Measurements from ENCODE around the gene TCERG1L.

Gene TCERG1L

DNA sequence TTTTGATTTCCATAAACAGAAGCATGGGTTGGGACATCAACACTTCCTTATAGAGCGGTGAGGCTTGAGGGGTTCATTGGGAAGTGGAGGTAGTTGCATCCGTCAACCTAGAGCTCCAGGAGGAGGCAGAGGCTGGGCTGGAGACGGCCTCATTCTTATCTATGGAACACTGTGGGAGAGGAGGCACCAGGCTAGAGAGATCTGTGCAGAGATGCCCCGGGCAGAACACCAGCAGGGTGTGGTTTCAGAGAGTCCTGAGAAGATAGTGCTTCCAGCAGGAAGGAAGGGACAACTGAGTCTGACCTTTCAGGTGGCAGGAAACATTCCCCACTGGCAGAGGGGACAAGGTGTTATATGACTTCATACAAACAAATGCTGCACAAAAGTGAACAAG, 56.7 kb downstream of the TCERG1L start:
- H3K27ac ChIP-seq (ENCODE audit: low read length) = no peak overlapping the region
- H3K27me3 ChIP-seq (ENCODE audit: low read depth, low read length) = peaks cover 18% of the 10 kb centered on the region
- H3K4me1 ChIP-seq (ENCODE audit: control insufficient read depth in 1 of 2, insufficient read depth in 2 of 2, low read length in 2 of 2) = no peaks in the 10 kb centered on the region
- no peak overlapping the region for H3K4me3 ChIP-seq (ENCODE audit: low read depth in 1 of 2, low read length in 2 of 2)
- H3K36me3 ChIP-seq (ENCODE audit: control insufficient read depth in 1 of 2, insufficient read depth in 2 of 2, low read length in 2 of 2) = no peaks in the 10 kb centered on the region
- no peaks in the 10 kb centered on the region for H3K9me3 ChIP-seq (ENCODE audit: control insufficient read depth in 1 of 2, low read length in 2 of 2)

DNA sequence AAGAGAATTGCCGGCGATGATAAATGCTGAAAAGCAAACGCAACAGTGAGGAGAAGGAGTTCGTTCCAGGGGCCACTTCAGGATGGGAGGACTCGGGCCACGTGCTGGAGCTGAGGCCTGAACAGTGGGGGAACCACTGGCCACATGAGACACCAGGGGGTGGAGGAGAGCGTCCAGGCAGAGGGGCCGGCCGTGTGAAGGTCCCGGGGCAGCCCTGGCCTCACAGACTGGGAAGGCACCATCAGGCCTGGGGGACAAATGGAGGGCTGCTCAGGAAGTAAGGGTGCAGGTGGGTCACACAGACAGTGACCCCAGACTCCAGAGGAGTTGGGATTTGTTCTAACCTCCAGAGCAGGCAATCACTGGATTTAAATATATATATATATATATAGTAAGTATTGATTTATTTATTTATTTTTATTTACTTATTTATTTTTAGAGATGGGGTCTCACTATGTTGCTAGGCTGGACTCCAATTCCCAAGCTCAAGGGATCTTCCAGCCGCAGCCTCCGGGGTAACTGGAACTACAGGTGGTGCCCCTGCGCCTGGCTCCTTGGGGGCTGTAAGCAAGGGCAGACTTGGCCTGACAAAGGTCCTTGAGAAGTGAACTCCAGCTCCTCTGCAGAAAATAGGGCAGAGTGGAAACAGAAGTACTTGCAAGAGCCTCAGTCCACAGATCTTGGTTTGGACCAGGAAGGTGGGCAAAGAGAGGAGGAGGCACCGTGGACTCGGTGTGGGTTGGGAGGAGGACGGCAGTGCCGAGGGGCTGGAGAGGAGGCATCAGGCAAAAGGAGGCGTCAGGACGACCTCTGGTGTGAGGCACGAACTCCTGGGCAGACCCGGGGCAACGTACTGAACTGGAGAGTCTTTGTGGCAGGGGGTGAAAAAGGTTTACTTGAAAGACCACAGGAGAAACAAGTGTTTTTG, 57.3 kb downstream of the TCERG1L start:
- Histone ChIP-seq H3K36me3 (ENCODE audit: control insufficient read depth in 1 of 2, insufficient read depth in 2 of 2, low read length in 2 of 2) (no peaks in the 10 kb centered on the region), H3K4me3 (ENCODE audit: low read depth in 1 of 2, low read length in 2 of 2) (no peak overlapping the region), H3K9me3 (ENCODE audit: control insufficient read depth in 1 of 2, low read length in 2 of 2) (no peaks in the 10 kb centered on the region), H3K4me1 (ENCODE audit: control insufficient read depth in 1 of 2, insufficient read depth in 2 of 2, low read length in 2 of 2) (no peaks in the 10 kb centered on the region), H3K27ac (ENCODE audit: low read length) (no peak overlapping the region), H3K27me3 (ENCODE audit: low read depth, low read length) (peaks cover 18% of the 10 kb centered on the region)

DNA sequence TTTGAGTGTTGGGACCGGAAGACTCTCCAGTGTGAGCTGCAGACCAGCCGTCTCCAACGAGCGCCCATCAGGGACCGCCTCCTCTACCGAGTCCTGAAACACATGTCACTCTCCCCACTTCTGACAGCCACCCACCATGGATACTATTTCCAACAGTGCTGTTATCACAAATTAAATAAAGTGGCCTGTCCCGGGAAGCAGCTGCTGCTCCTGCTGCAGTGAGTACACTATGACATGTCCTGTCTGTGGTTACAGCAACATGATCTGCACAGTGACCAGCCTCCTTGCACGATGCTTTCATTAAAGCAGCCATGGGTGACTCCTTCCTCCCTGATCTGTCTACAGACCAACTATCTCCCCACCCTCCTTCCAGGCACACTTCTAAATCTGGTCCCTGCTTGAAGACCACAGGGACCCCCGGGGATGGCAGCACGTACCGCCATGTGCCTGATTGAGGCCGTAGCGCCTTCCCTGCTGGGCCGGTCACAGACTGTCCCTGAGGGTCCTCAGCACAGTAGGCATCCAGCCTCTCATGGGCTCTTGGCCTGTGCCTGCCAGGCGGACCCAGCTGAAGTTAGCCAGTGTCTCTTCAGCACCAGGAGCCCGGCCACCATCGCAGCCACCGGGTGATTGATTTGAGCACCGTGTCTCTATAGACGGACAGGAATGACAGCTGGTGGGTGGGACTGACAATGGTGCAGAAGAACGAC, 58.8 kb downstream of the TCERG1L start:
- H3K27me3 ChIP-seq (ENCODE audit: low read depth, low read length) = peaks cover 18% of the 10 kb centered on the region

DNA sequence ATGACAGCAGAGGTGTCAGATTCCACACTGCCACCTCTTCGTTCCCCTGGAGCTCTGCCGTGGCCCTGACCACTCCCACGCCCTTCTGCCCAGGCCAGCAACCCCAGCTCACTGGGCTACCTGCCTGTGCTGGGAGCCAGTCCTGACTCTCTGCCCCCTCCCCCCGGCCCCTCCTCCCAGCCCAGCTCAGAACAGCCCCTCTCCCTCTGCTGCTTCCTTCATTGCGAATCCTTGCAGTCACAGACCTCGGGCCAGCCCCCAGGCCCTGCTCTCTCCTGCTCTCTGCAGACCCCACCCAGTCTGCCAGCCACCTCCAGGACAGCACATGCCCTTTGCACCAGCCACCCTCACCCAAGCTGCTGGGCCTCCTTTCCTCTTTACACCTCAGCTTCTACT, 60.4 kb downstream of the TCERG1L start:
- Histone ChIP-seq H3K9me3 (ENCODE audit: control insufficient read depth in 1 of 2, low read length in 2 of 2) (no peaks in the 10 kb centered on the region), H3K4me3 (ENCODE audit: low read depth in 1 of 2, low read length in 2 of 2) (no peak overlapping the region), H3K4me1 (ENCODE audit: control insufficient read depth in 1 of 2, insufficient read depth in 2 of 2, low read length in 2 of 2) (no peaks in the 10 kb centered on the region), H3K36me3 (ENCODE audit: control insufficient read depth in 1 of 2, insufficient read depth in 2 of 2, low read length in 2 of 2) (no peaks in the 10 kb centered on the region), H3K27ac (ENCODE audit: low read length) (no peak overlapping the region), H3K27me3 (ENCODE audit: low read depth, low read length) (peaks cover 18% of the 10 kb centered on the region)

More for the DNA sequence above, 58.8 kb downstream of the TCERG1L start:
- Histone ChIP-seq H3K27ac (ENCODE audit: low read length) (no peak overlapping the region), H3K4me1 (ENCODE audit: control insufficient read depth in 1 of 2, insufficient read depth in 2 of 2, low read length in 2 of 2) (no peaks in the 10 kb centered on the region), H3K4me3 (ENCODE audit: low read depth in 1 of 2, low read length in 2 of 2) (no peak overlapping the region), H3K36me3 (ENCODE audit: control insufficient read depth in 1 of 2, insufficient read depth in 2 of 2, low read length in 2 of 2) (no peaks in the 10 kb centered on the region), H3K9me3 (ENCODE audit: control insufficient read depth in 1 of 2, low read length in 2 of 2) (no peaks in the 10 kb centered on the region)

DNA sequence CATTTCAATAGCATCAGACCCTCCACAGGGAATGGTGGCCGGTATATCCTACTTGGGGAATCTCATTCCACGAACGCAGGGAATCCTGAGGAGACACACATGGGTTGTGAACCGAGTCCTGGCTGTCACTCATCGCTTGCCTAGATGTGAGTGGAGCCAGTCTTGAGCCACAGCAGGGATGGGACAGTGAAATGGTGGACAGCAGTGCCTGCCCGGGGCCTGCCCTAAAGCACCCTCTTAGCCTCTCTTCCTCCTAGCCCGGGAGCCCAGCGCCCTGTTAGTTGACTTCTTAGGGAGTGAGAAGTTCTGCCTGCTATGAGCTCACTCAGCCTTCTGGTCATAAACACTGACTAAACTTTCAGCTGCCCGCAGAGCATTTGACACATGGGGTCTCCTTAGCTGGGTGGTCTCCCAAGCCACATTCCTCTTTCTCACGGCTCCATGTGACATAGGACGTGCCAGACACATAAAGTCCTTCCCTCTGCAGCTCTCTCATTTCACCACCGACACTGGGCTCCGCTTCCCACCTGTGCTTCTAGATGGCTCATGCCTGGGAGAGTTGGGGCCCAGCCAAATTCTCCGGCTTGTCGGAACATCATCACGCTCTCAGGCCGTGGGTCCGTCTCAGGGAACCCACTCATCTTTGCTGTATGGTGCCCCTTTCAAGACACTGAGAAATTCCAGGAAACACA, 60.9 kb downstream of the TCERG1L start:
- no peak overlapping the region for H3K27ac ChIP-seq (ENCODE audit: low read length)
- no peaks in the 10 kb centered on the region for H3K9me3 ChIP-seq (ENCODE audit: control insufficient read depth in 1 of 2, low read length in 2 of 2)
- H3K4me1 ChIP-seq (ENCODE audit: control insufficient read depth in 1 of 2, insufficient read depth in 2 of 2, low read length in 2 of 2) = no peaks in the 10 kb centered on the region
- H3K36me3 ChIP-seq (ENCODE audit: control insufficient read depth in 1 of 2, insufficient read depth in 2 of 2, low read length in 2 of 2) = no peaks in the 10 kb centered on the region
- no peak overlapping the region for H3K4me3 ChIP-seq (ENCODE audit: low read depth in 1 of 2, low read length in 2 of 2)
- H3K27me3 ChIP-seq (ENCODE audit: low read depth, low read length) = peaks cover 18% of the 10 kb centered on the region

DNA sequence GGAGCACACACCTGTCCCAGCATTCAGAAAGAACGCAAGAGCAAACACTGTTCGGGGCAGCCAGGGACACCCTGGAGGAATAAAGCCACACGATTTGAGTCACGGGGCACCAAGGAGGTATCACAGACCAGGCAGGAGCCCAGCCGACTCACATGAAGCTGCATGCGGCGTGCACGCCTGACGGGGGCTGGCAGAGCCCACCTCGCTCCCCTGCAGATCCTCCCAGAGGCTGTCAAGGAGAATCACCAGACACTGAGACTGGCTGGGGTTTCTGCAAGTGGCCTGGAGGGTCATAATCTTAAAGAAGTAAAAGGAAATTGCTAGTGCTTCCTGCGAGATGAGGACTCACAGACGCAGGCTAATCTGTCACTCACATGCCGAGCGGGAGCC, 61.6 kb downstream of the TCERG1L start:
- H3K36me3 ChIP-seq (ENCODE audit: control insufficient read depth in 1 of 2, insufficient read depth in 2 of 2, low read length in 2 of 2) = no peaks in the 10 kb centered on the region
- peaks cover 18% of the 10 kb centered on the region for H3K27me3 ChIP-seq (ENCODE audit: low read depth, low read length)
- H3K9me3 ChIP-seq (ENCODE audit: control insufficient read depth in 1 of 2, low read length in 2 of 2) = no peaks in the 10 kb centered on the region
- no peaks in the 10 kb centered on the region for H3K4me1 ChIP-seq (ENCODE audit: control insufficient read depth in 1 of 2, insufficient read depth in 2 of 2, low read length in 2 of 2)
- H3K27ac ChIP-seq (ENCODE audit: low read length) = no peak overlapping the region
- H3K4me3 ChIP-seq (ENCODE audit: low read depth in 1 of 2, low read length in 2 of 2) = no peak overlapping the region

DNA sequence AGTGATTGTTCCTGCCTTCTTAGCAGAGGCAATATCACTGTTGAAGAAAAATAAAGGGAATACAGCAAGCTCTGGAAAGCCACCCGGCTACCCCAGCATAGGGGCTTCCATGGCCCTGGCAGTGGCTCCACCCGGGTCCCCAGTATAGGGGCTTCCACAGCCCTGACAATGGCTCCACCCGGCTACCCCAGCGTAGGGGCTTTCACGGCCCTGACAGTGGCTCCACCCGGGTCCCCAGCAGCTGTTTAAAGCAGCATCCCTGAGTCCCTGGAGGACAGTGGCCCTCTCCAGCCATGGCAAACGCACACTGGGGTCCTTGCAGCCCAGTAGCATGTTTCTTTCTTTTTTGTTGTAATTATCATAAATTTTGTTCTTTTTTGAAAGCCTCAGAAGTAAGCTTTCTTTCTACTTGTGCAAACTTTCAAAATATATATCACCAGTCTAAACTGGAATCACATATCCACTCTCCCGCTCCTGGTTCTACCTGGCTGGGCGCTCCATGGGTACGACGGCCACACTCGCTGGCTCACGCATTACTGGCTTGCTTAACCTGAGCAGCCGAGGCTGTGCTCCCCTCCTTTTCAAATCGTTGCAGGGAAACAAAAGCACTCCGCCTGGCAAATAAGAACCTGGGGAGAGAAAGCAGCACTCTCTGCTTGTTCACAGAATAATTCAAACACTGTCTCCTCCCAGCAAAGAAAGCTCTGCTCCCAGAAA, 62.1 kb downstream of the TCERG1L start:
- Histone ChIP-seq H3K36me3 (ENCODE audit: control insufficient read depth in 1 of 2, insufficient read depth in 2 of 2, low read length in 2 of 2) (no peaks in the 10 kb centered on the region), H3K27me3 (ENCODE audit: low read depth, low read length) (peaks cover 18% of the 10 kb centered on the region), H3K4me3 (ENCODE audit: low read depth in 1 of 2, low read length in 2 of 2) (no peak overlapping the region), H3K27ac (ENCODE audit: low read length) (no peak overlapping the region), H3K9me3 (ENCODE audit: control insufficient read depth in 1 of 2, low read length in 2 of 2) (no peaks in the 10 kb centered on the region), H3K4me1 (ENCODE audit: control insufficient read depth in 1 of 2, insufficient read depth in 2 of 2, low read length in 2 of 2) (no peaks in the 10 kb centered on the region)

DNA sequence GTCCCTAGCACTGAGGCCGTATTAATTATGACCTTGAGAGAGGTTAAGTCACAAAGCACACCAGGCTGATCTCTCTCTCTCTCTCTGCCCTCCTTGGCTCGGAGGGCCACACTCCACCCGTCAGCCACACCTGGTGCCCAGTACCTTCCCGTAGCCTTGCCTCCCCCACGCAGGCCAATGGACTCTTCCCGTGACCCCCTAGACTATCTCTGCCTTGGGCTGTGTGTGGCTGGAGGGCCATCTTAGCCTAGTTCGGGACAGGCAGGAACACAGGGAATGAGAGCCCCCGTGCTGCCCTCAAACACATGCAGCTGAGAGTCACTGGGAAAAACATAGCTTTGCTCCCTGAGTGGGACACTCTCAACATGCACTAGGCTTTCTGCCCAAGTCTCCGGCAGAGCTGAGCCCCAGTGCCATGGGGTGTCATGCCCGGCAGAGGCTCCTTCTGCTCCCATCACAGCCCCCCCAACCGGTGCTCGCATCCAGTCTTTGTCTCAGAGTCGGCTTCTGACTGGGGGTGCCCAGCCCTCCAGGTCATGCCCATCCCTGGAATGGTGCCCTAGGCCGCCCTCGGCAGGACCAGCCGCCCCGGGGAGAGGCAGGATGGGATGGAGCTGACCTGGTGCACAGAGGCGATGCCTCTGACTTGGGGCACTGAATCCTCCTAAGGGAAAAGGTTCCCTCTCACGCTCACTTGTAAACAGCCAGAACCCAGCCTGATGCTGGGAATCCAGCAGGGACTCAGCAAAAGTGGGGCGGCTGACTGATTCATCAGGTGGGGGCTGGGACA, 63.0 kb downstream of the TCERG1L start:
- Histone ChIP-seq H3K27me3 (ENCODE audit: low read depth, low read length) (peaks cover 17% of the 10 kb centered on the region), H3K9me3 (ENCODE audit: control insufficient read depth in 1 of 2, low read length in 2 of 2) (no peaks in the 10 kb centered on the region), H3K27ac (ENCODE audit: low read length) (no peak overlapping the region), H3K36me3 (ENCODE audit: control insufficient read depth in 1 of 2, insufficient read depth in 2 of 2, low read length in 2 of 2) (no peaks in the 10 kb centered on the region), H3K4me3 (ENCODE audit: low read depth in 1 of 2, low read length in 2 of 2) (no peak overlapping the region), H3K4me1 (ENCODE audit: control insufficient read depth in 1 of 2, insufficient read depth in 2 of 2, low read length in 2 of 2) (no peaks in the 10 kb centered on the region)

DNA sequence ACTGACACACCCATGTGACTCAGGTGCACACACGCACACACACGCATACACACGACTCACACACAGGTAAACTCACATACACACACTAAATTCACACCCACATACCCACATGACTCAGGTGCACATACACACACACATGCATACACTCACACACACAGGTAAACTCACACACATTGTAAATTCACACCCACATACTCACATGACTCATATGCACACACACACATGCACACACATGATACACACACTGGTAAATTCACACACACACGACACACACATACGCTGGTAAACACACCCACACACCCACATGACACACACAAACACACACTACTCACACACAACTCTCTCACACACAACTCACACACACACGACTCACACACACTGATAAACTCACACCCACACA, 63.6 kb downstream of the TCERG1L start:
- Histone ChIP-seq H3K36me3 (ENCODE audit: control insufficient read depth in 1 of 2, insufficient read depth in 2 of 2, low read length in 2 of 2) (no peaks in the 10 kb centered on the region), H3K27me3 (ENCODE audit: low read depth, low read length) (peaks cover 11% of the 10 kb centered on the region), H3K4me3 (ENCODE audit: low read depth in 1 of 2, low read length in 2 of 2) (no peak overlapping the region), H3K9me3 (ENCODE audit: control insufficient read depth in 1 of 2, low read length in 2 of 2) (no peaks in the 10 kb centered on the region), H3K4me1 (ENCODE audit: control insufficient read depth in 1 of 2, insufficient read depth in 2 of 2, low read length in 2 of 2) (no peaks in the 10 kb centered on the region), H3K27ac (ENCODE audit: low read length) (no peak overlapping the region)

DNA sequence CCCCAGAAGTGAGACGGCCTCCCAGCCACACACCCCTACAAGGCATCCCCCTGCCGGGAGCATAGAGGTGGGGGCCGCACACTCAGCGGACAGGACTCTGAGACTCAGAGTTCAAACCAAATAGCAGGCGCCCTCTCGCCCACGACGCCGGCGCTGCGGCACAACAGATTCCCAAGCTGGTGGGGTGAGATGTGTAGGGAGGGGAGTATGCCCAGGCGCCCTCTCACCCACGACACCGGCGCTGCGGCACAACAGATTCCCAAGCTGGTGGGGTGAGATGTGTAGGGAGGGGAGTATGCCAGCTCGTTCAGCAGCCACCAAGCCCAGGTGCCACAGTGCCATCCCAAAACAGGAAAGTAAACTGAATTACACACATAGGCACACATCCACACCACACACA, 64.7 kb downstream of the TCERG1L start:
- H3K36me3 ChIP-seq (ENCODE audit: control insufficient read depth in 1 of 2, insufficient read depth in 2 of 2, low read length in 2 of 2) = no peaks in the 10 kb centered on the region
- H3K4me1 ChIP-seq (ENCODE audit: control insufficient read depth in 1 of 2, insufficient read depth in 2 of 2, low read length in 2 of 2) = no peaks in the 10 kb centered on the region
- no peak overlapping the region for H3K27ac ChIP-seq (ENCODE audit: low read length)
- peaks cover 6% of the 10 kb centered on the region for H3K27me3 ChIP-seq (ENCODE audit: low read depth, low read length)
- no peaks in the 10 kb centered on the region for H3K9me3 ChIP-seq (ENCODE audit: control insufficient read depth in 1 of 2, low read length in 2 of 2)
- H3K4me3 ChIP-seq (ENCODE audit: low read depth in 1 of 2, low read length in 2 of 2) = no peak overlapping the region
